HUES64 (cell line): ENCODE measurements around the gene MAP3K12.

Source experiments
- H3K27ac ChIP-seq: 2 replicates; pipeline ENCODE4 v1.7.0; 2013; ENCODE audit warnings: low read depth, low read length, inconsistent platforms
- H3K27me3 ChIP-seq: 2 replicates; pipeline ENCODE4 v1.6.1; 2013; ENCODE audit warnings: mild to moderate bottlenecking, low read length; ENCODE audit not compliant: insufficient read depth
- H3K36me3 ChIP-seq: 2 replicates; pipeline ENCODE4 v1.6.1; 2013; ENCODE audit warnings: mild to moderate bottlenecking, low read length; ENCODE audit not compliant: insufficient read depth
- H3K4me1 ChIP-seq: 2 replicates; pipeline ENCODE4 v1.6.1; 2013; ENCODE audit warnings: mild to moderate bottlenecking, low read length, moderate library complexity; ENCODE audit not compliant: insufficient read depth
- H3K4me3 ChIP-seq: 2 replicates; pipeline ENCODE4 v1.5.1; 2013; ENCODE audit warnings: mild to moderate bottlenecking, low read length, moderate library complexity
- H3K9ac ChIP-seq: 2 replicates; pipeline ENCODE4 v1.6.1; 2013; ENCODE audit warnings: mild to moderate bottlenecking, low read depth, low read length
- H3K9me3 ChIP-seq: 2 replicates; pipeline ENCODE4 v1.6.1; 2013; ENCODE audit warnings: low read depth, low read length; ENCODE audit not compliant: insufficient read depth
- WGBS: fragments of 150-250, 120-280 bp; methylation state at CpG from one replicate; pipeline ENCODE4 v1.1.7; 2013; ENCODE audit warnings: missing lambda C conversion rate; 5-methylcytosine and 5-hydroxymethylcytosine counted together

MAP3K12 gene

GRCh38 chr12:53530061-53530460, 30.8 kb upstream of the MAP3K12 start:
- WGBS: over 99% methylated on average over 2 of the region's 2 CpGs

GRCh38 chr12:53524476-53524875, 25.2 kb upstream of the MAP3K12 start:
- Histone ChIP-seq H3K27me3 (no peaks in the 10 kb centered on the region), H3K4me1 (no peaks in the 10 kb centered on the region), H3K9me3 (no peaks in the 10 kb centered on the region), H3K27ac (no peak overlapping the region), H3K36me3 (peaks cover 60% of the 10 kb centered on the region), H3K4me3 (no peak overlapping the region), H3K9ac (no peak overlapping the region)
- 98% methylated on average over 13 of the region's 13 CpGs for WGBS

More at GRCh38 chr12:53530061-53530460, 30.8 kb upstream of the MAP3K12 start:
- H3K36me3 ChIP-seq: peaks cover 56% of the 10 kb centered on the region
- no peaks in the 10 kb centered on the region for H3K27me3 ChIP-seq
- no peaks in the 10 kb centered on the region for H3K9me3 ChIP-seq
- H3K9ac ChIP-seq: no peak overlapping the region
- no peak overlapping the region for H3K27ac ChIP-seq
- H3K4me3 ChIP-seq: no peak overlapping the region
- no peaks in the 10 kb centered on the region for H3K4me1 ChIP-seq

GRCh38 chr12:53523131-53523530, 23.9 kb upstream of the MAP3K12 start:
- Histone ChIP-seq H3K4me3 (no peak overlapping the region), H3K27ac (no peak overlapping the region), H3K4me1 (no peaks in the 10 kb centered on the region), H3K9me3 (no peaks in the 10 kb centered on the region), H3K36me3 (peaks cover 70% of the 10 kb centered on the region), H3K27me3 (no peaks in the 10 kb centered on the region), H3K9ac (no peak overlapping the region)
- WGBS: 94% methylated on average over 3 of the region's 3 CpGs

- Histone ChIP-seq H3K4me1 (no peaks in the 10 kb centered on the region), H3K36me3 (peaks cover 75% of the 10 kb centered on the region), H3K9ac (no peak overlapping the region), H3K9me3 (no peaks in the 10 kb centered on the region), H3K27me3 (no peaks in the 10 kb centered on the region), H3K27ac (no peak overlapping the region), H3K4me3 (no peak overlapping the region)
- 96% methylated on average over 5 of the region's 5 CpGs for WGBS
These were observed 19.1 kb upstream of the MAP3K12 start for GRCh38 chr12:53518381-53518780.

GRCh38 chr12:53516758-53517455, 17.6 kb upstream of the MAP3K12 start:
- WGBS: 91% methylated on average over 13 of the region's 13 CpGs
- no peak overlapping the region for H3K9ac ChIP-seq
- H3K27me3 ChIP-seq: no peaks in the 10 kb centered on the region
- no peaks in the 10 kb centered on the region for H3K4me1 ChIP-seq
- no peak overlapping the region for H3K4me3 ChIP-seq
- H3K27ac ChIP-seq: no peak overlapping the region
- H3K36me3 ChIP-seq: peaks cover 76% of the 10 kb centered on the region
- no peaks in the 10 kb centered on the region for H3K9me3 ChIP-seq

- 85% methylated on average over 2 of the region's 2 CpGs for WGBS
- H3K36me3 ChIP-seq: peaks cover 71% of the 10 kb centered on the region
- H3K9me3 ChIP-seq: no peaks in the 10 kb centered on the region
- no peaks in the 10 kb centered on the region for H3K4me1 ChIP-seq
- H3K9ac ChIP-seq: no peak overlapping the region
- no peak overlapping the region for H3K4me3 ChIP-seq
- H3K27me3 ChIP-seq: no peaks in the 10 kb centered on the region
- H3K27ac ChIP-seq: no peak overlapping the region
These were observed 16.0 kb upstream of the MAP3K12 start for GRCh38 chr12:53515291-53515680.

GRCh38 chr12:53514628-53515290, 15.5 kb upstream of the MAP3K12 start:
- Histone ChIP-seq H3K4me3 (no peak overlapping the region), H3K36me3 (peaks cover 66% of the 10 kb centered on the region), H3K9ac (no peak overlapping the region)

GRCh38 chr12:53513712-53514410, 14.6 kb upstream of the MAP3K12 start:
- no peaks in the 10 kb centered on the region for H3K4me1 ChIP-seq
- no peak overlapping the region for H3K4me3 ChIP-seq
- peaks cover 61% of the 10 kb centered on the region for H3K36me3 ChIP-seq
- H3K27me3 ChIP-seq: no peaks in the 10 kb centered on the region
- WGBS: 94% methylated on average over 5 of the region's 6 CpGs
- no peak overlapping the region for H3K27ac ChIP-seq
- H3K9me3 ChIP-seq: no peaks in the 10 kb centered on the region
- no peak overlapping the region for H3K9ac ChIP-seq

More at GRCh38 chr12:53514628-53515290, 15.5 kb upstream of the MAP3K12 start:
- H3K27ac ChIP-seq: no peak overlapping the region
- H3K9me3 ChIP-seq: no peaks in the 10 kb centered on the region
- no peaks in the 10 kb centered on the region for H3K4me1 ChIP-seq
- WGBS: 92% methylated on average over 4 of the region's 6 CpGs
- no peaks in the 10 kb centered on the region for H3K27me3 ChIP-seq

- H3K4me1 ChIP-seq: no peaks in the 10 kb centered on the region
- H3K9ac ChIP-seq: no peak overlapping the region
- H3K27ac ChIP-seq: no peak overlapping the region
- H3K36me3 ChIP-seq: peaks cover 64% of the 10 kb centered on the region
- no peaks in the 10 kb centered on the region for H3K9me3 ChIP-seq
- no peaks in the 10 kb centered on the region for H3K27me3 ChIP-seq
- WGBS: 96% methylated on average over 9 of the region's 9 CpGs
- no peak overlapping the region for H3K4me3 ChIP-seq
These were observed 11.0 kb upstream of the MAP3K12 start for GRCh38 chr12:53510181-53510812.

- no peaks in the 10 kb centered on the region for H3K4me1 ChIP-seq
- no peak overlapping the region for H3K4me3 ChIP-seq
- H3K36me3 ChIP-seq: peaks cover 64% of the 10 kb centered on the region
- no peak overlapping the region for H3K27ac ChIP-seq
- no peaks in the 10 kb centered on the region for H3K27me3 ChIP-seq
- H3K9me3 ChIP-seq: no peaks in the 10 kb centered on the region
- 40% methylated on average over 7 of the region's 7 CpGs for whole genome bisulfite sequencing
- no peak overlapping the region for H3K9ac ChIP-seq
These were observed 9.4 kb upstream of the MAP3K12 start for GRCh38 chr12:53508534-53509170.

GRCh38 chr12:53507603-53507885, 8.3 kb upstream of the MAP3K12 start:
- peaks cover 57% of the 10 kb centered on the region for H3K36me3 ChIP-seq
- H3K9me3 ChIP-seq: no peaks in the 10 kb centered on the region
- H3K4me3 ChIP-seq: no peak overlapping the region
- H3K4me1 ChIP-seq: no peaks in the 10 kb centered on the region
- 82% methylated on average over 4 of the region's 4 CpGs for WGBS
- H3K27me3 ChIP-seq: no peaks in the 10 kb centered on the region
- H3K27ac ChIP-seq: no peak overlapping the region
- no peak overlapping the region for H3K9ac ChIP-seq
